ENCODE results near the gene MRPS18A.
"Not testable (repeated sequence)": the region's sequence is repeated elsewhere in the genome, so short reads cannot be mapped to it uniquely, and the experiment has no call there.

DNA sequence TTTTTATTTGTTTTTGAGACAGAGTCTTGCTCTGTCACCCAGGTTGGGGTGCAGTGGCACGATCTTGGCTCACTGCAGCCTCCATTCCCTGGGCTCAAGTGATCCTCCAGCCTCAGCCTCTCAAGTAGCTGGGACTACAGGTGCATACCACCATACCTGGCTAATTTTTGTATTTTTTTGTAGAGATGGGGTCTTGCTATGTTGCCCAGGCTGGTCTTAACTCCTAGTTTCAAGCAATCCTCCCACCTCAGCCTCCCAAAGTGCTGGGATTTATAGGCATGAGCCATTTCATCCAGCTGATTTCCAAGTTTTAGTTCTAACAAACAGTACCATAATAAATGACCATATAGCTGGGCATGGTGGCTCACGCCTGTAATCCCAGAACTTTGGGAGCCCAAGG is 34.8 kb downstream of the MRPS18A start:
- TF ChIP-seq, protein P1, sequence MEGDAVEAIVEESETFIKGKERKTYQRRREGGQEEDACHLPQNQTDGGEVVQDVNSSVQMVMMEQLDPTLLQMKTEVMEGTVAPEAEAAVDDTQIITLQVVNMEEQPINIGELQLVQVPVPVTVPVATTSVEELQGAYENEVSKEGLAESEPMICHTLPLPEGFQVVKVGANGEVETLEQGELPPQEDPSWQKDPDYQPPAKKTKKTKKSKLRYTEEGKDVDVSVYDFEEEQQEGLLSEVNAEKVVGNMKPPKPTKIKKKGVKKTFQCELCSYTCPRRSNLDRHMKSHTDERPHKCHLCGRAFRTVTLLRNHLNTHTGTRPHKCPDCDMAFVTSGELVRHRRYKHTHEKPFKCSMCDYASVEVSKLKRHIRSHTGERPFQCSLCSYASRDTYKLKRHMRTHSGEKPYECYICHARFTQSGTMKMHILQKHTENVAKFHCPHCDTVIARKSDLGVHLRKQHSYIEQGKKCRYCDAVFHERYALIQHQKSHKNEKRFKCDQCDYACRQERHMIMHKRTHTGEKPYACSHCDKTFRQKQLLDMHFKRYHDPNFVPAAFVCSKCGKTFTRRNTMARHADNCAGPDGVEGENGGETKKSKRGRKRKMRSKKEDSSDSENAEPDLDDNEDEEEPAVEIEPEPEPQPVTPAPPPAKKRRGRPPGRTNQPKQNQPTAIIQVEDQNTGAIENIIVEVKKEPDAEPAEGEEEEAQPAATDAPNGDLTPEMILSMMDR (conservative IDR thresholded peaks at IDR 0.05 in 1 of 2, IDR thresholded peaks at IDR 0.05 in 1 of 2; ENCODE audit: extremely low read depth in 1 of 2, insufficient read depth in 1 of 2, low read depth in 1 of 2, low read length in 2 of 2), result not testable (repeated sequence)
- not testable (repeated sequence) for TF ChIP-seq EZH2 (IDR thresholded peaks at IDR 0.05; ENCODE audit: borderline replicate concordance, low read length)
